Measurements from ENCODE around the gene CCDC150.

Gene CCDC150

DNA sequence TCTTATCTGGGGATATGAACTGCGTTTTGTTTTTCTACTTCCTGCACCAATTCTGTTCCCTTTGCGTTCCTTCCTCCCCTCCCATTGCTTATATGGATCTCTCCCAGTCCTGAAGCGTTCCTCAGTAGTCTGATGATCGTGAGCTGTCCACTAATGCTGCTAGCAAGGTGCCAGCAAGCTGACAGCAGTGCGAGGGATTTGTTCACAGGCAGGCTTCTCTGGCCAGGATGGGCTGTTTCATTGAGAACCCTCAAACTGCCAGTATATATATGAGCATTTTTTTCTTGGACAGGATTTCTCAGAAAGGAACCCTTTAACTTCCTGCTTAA, 119.8 kb downstream of the CCDC150 start:
- peak in 2 of 56 donors; percentile 9 for DNase-seq

- DNase-seq = no peak
Measured at GRCh38 chr2:196767101-196767500, 127.6 kb downstream of the CCDC150 start.
